ENCODE data around the gene ZFP1.

GRCh38 chr16:75106351-75107274 lies 41.7 kb upstream of the ZFP1 start:
- TF ChIP-seq CBX2 (IDR thresholded peaks at IDR 0.05; ENCODE audit: insufficient read depth, low read length, poor library complexity, severe bottlenecking) (no peak), ELF1 (tag; IDR thresholded peaks at IDR 0.05) (no peak), NCOR1 (IDR thresholded peaks at IDR 0.05) (no peak), JUN (IDR thresholded peaks at IDR 0.05; ENCODE audit: borderline replicate concordance, low read depth, low read length) (no peak), JUN (CRISPR knock-in tag; IDR thresholded peaks at IDR 0.05; ENCODE audit: borderline replicate concordance) (no peak), CTCF (IDR thresholded peaks at IDR 0.05 in 2 of 3, conservative IDR thresholded peaks at IDR 0.05 in 1 of 3; ENCODE audit: insufficient read depth in 2 of 3, low read depth in 1 of 3, low read length in 3 of 3) (no peak), VEZF1 (CRISPR knock-in tag; IDR thresholded peaks at IDR 0.05) (no peak)

Data from K562 (cell line).